NCI-H2196 treated with DMSO at 0.1 percent for 48 hours (cell line): Measurements from ENCODE around the gene TNP2.

Experiments used
- DNase-seq: peaks from one replicate; lab custom pipeline; 2025; ENCODE audit not compliant: unreplicated experiment; lab: John Stamatoyannopoulos, UW

The TNP2 gene

GRCh38 chr16:11278681-11279628, 9.8 kb upstream of the TNP2 start:
- DNase-seq, result no peak

GRCh38 chr16:11277607-11278337, 8.6 kb upstream of the TNP2 start:
- no peak for DNase-seq

GRCh38 chr16:11276896-11277593, 7.9 kb upstream of the TNP2 start:
- DNase-seq, result no peak

- no peak for DNase-seq
These were observed 7.2 kb upstream of the TNP2 start, which contains the start of gene PRM2 for GRCh38 chr16:11276143-11276895. TSS of gene PRM2 (minus strand) at chr16:11276480. CDS start at chr16:11276370, 110 bp downstream.

GRCh38 chr16:11274964-11275363, 5.8 kb upstream of the TNP2 start:
- no peak for DNase-seq

- no peak for DNase-seq
These were observed 4.7 kb upstream of the TNP2 start for GRCh38 chr16:11273721-11274324.

- DNase-seq, result no peak
These were observed 4.0 kb upstream of the TNP2 start, which contains the start of gene PRM3 for GRCh38 chr16:11272921-11273720. TSS of gene PRM3 (minus strand) at chr16:11273629. CDS start at chr16:11273595, 34 bp downstream.

- no peak for DNase-seq
These were observed 3.4 kb upstream of the TNP2 start for GRCh38 chr16:11272484-11272883.

- DNase-seq, result no peak
These were observed 2.5 kb upstream of the TNP2 start for GRCh38 chr16:11271610-11272009.

- no peak for DNase-seq
These were observed 1.6 kb upstream of the TNP2 start for GRCh38 chr16:11270602-11271162.

- DNase-seq, result no peak
These were observed 4.0 kb downstream of the TNP2 start for GRCh38 chr16:11265124-11265523.

- DNase-seq, result no peak
These were observed 4.8 kb downstream of the TNP2 start for GRCh38 chr16:11264155-11264832.

GRCh38 chr16:11263737-11264136, 5.4 kb downstream of the TNP2 start:
- no peak for DNase-seq

GRCh38 chr16:11262915-11263314, 6.2 kb downstream of the TNP2 start:
- DNase-seq, result no peak

- no peak for DNase-seq
These were observed 8.5 kb downstream of the TNP2 start for GRCh38 chr16:11260596-11260966.

GRCh38 chr16:11259655-11260595, 9.2 kb downstream of the TNP2 start:
- DNase-seq, result no peak
